SK-N-MC (cell line): ENCODE measurements around the gene PAX5.

Experiments used
- EZH2 ChIP-seq: fragments of 200-600 bp; sonication (generic); IDR thresholded peaks from one replicate; pipeline ENCODE4 v1.6.1; 2017; ENCODE audit warnings: antibody characterized with exemption
- POLR2AphosphoS5 ChIP-seq: IDR thresholded peaks from 2 replicates; pipeline ENCODE4 v1.6.1; 2012; ENCODE audit warnings: mild to moderate bottlenecking, low read depth, low read length, borderline replicate concordance

- no peak for TF ChIP-seq POLR2AphosphoS5
- no peak for TF ChIP-seq EZH2
Measured at GRCh38 chr9:36980148-36980974, 53.7 kb downstream of the PAX5 start.
